HG03342 (cell line): ENCODE results near the gene TRPV2.
"Not testable (repeated sequence)": the region's sequence is repeated elsewhere in the genome, so short reads cannot be mapped to it uniquely, and the experiment has no call there.

ENCODE experiments used
- ATAC-seq: cut with Tn5 transposase; IDR thresholded peaks from one replicate; pipeline ENCODE4 v1.9.1; 2021; ENCODE audit warnings: mild to moderate bottlenecking, moderate library complexity; ENCODE audit not compliant: unreplicated experiment

TRPV2 gene

GRCh38 chr17:16415031-16415924, at the start of gene TRPV2:
TRPV2 (plus strand) TSS chr17:16415571; CDS start chr17:16417669, 2,098 bp downstream.
- peak; percentile 38 for ATAC-seq

GRCh38 chr17:16371742-16372141, 43.6 kb upstream of the TRPV2 start:
- ATAC-seq, result no peak

GRCh38 chr17:16374146-16374938, 41.0 kb upstream of the TRPV2 start:
- ATAC-seq, result no peak

- ATAC-seq, result no peak
Observed at GRCh38 chr17:16377941-16378341, 37.4 kb upstream of the TRPV2 start.

- ATAC-seq, result no peak
Observed at GRCh38 chr17:16378636-16379282, 36.6 kb upstream of the TRPV2 start.

- ATAC-seq, result no peak
Observed at GRCh38 chr17:16379654-16380053, 35.7 kb upstream of the TRPV2 start.

GRCh38 chr17:16380640-16381495, 34.5 kb upstream of the TRPV2 start, which contains the start of gene UBB:
UBB (plus strand) TSS chr17:16381091; CDS start chr17:16381908, 817 bp downstream.
- peak; percentile 85 for ATAC-seq

GRCh38 chr17:16381496-16381820, 33.9 kb upstream of the TRPV2 start:
- ATAC-seq, result peak; percentile 3

GRCh38 chr17:16383216-16383615, 32.2 kb upstream of the TRPV2 start:
- no peak for ATAC-seq

- ATAC-seq, result no peak
Observed at GRCh38 chr17:16383772-16384287, 31.5 kb upstream of the TRPV2 start.

GRCh38 chr17:16384557-16384956, 30.8 kb upstream of the TRPV2 start:
- ATAC-seq, result no peak

GRCh38 chr17:16386126-16386507, 29.3 kb upstream of the TRPV2 start:
- ATAC-seq, result not testable (repeated sequence)

GRCh38 chr17:16391451-16391850, 23.9 kb upstream of the TRPV2 start:
- no peak for ATAC-seq

- ATAC-seq, result not testable (repeated sequence)
Observed at GRCh38 chr17:16392491-16392890, 22.9 kb upstream of the TRPV2 start.

GRCh38 chr17:16395887-16396286, 19.5 kb upstream of the TRPV2 start:
- not testable (repeated sequence) for ATAC-seq

GRCh38 chr17:16396693-16397092, 18.7 kb upstream of the TRPV2 start:
- not testable (repeated sequence) for ATAC-seq

- peak; percentile 86 for ATAC-seq
Observed at GRCh38 chr17:16398270-16399267, 16.8 kb upstream of the TRPV2 start.

- not testable (repeated sequence) for ATAC-seq
Observed at GRCh38 chr17:16403847-16404246, 11.5 kb upstream of the TRPV2 start.
